Smooth muscle cell (in vitro differentiated cells): ENCODE results near the gene APPL2. TPM values are rescaled to one million over a fixed set of nuclear protein-coding genes. Genes with fewer than 3 reads are reported as not detected.

Source experiments
- DNase-seq: peaks from one replicate; lab custom pipeline; 2025; ENCODE audit not compliant: unreplicated experiment; lab: John Stamatoyannopoulos, UW
- H2AFZ ChIP-seq: fragments of 200-600 bp; sonication (generic); 2 replicates; pipeline ENCODE4 v1.6.0; 2016; ENCODE audit warnings: antibody characterized with exemption, low read depth, mild to moderate bottlenecking
- H3F3A ChIP-seq: fragments of 200-600 bp; sonication (generic); 2 replicates; pipeline ENCODE4 v1.6.0; 2017; ENCODE audit warnings: antibody characterized with exemption, low read depth
- H3K27ac ChIP-seq: fragments of 200-600 bp; sonication (generic); 2 replicates; pipeline ENCODE4 v1.5.1; 2016; ENCODE audit warnings: low read depth, mild to moderate bottlenecking
- H3K27me3 ChIP-seq: fragments of 200-600 bp; sonication (generic); 2 replicates; pipeline ENCODE4 v1.6.1; 2016; ENCODE audit warnings: low read depth, mild to moderate bottlenecking
- H3K36me3 ChIP-seq: fragments of 200-600 bp; sonication (generic); 2 replicates; pipeline ENCODE4 v1.5.1; 2016; ENCODE audit warnings: low read depth
- H3K4me1 ChIP-seq: fragments of 200-600 bp; sonication (generic); 2 replicates; pipeline ENCODE4 v1.5.1; 2016; ENCODE audit warnings: low read depth
- H3K4me2 ChIP-seq: fragments of 200-600 bp; sonication (generic); 2 replicates; pipeline ENCODE4 v1.6.0; 2016; ENCODE audit warnings: mild to moderate bottlenecking
- H3K4me3 ChIP-seq: fragments of 200-600 bp; sonication (generic); 2 replicates; pipeline ENCODE4 v1.5.1; 2016; ENCODE audit warnings: mild to moderate bottlenecking
- H3K79me2 ChIP-seq: fragments of 200-600 bp; sonication (generic); 2 replicates; pipeline ENCODE4 v1.6.0; 2016; ENCODE audit warnings: low read depth, mild to moderate bottlenecking
- H3K9ac ChIP-seq: fragments of 200-600 bp; sonication (generic); 2 replicates; pipeline ENCODE4 v1.6.0; 2016; ENCODE audit warnings: low read depth
- H3K9me3 ChIP-seq: fragments of 200-600 bp; sonication (generic); replicated peaks from 2 replicates; pipeline ENCODE4 v1.5.1; 2016; ENCODE audit warnings: low read depth
- H4K20me1 ChIP-seq: fragments of 200-600 bp; sonication (generic); 2 replicates; pipeline ENCODE4 v1.6.0; 2016; ENCODE audit warnings: low read depth
- CTCF ChIP-seq: fragments of 200-600 bp; sonication (generic); IDR thresholded peaks from 2 replicates; pipeline ENCODE4 v1.5.1; 2017; ENCODE audit warnings: borderline replicate concordance, mild to moderate bottlenecking, antibody characterized with exemption; ENCODE audit not compliant: insufficient read depth, poor library complexity, severe bottlenecking
- WGBS: methylation state at CpG from one replicate; pipeline ENCODE4 v1.1.7; 2016; ENCODE audit warnings: low lambda C conversion rate; 5-methylcytosine and 5-hydroxymethylcytosine counted together
- polyA plus RNA-seq: library from polyadenylated mRNA; unstranded; fragments of >200 nt; fragmentation: Nextera tagmentation; extraction: Ambion mirVana; gene quantifications from 2 replicates; pipeline ENCODE4 v1.2.1, GENCODE V29; 2016
- total RNA-seq: library from RNA; depleted of rRNA; stranded (reverse); fragments of >200 nt; gene quantifications from 2 replicates; pipeline ENCODE4 v1.2.3, GENCODE V29; 2014

APPL2 gene
- total and polyA plus RNA-seq, 2 experiments from 2014 or later = 19.8 to 22.4 TPM

GRCh38 chr12:105272152-105272551, 36.2 kb upstream of the APPL2 start:
- H3K4me2 ChIP-seq = no peak overlapping the region
- H3K9ac ChIP-seq = no peak overlapping the region
- H3K27ac ChIP-seq = no peak overlapping the region
- 88% methylated on average over 3 of the region's 3 CpGs for WGBS
- H3K4me1 ChIP-seq = no peaks in the 10 kb centered on the region
- H3K27me3 ChIP-seq = no peaks in the 10 kb centered on the region
- no peaks in the 10 kb centered on the region for H3K79me2 ChIP-seq
- no peaks in the 10 kb centered on the region for H3K36me3 ChIP-seq
- H3F3A ChIP-seq = no peaks in the 10 kb centered on the region
- H3K4me3 ChIP-seq = no peak overlapping the region
- H2AFZ ChIP-seq = no peak overlapping the region
- TF ChIP-seq CTCF = no peak
- H4K20me1 ChIP-seq = no peaks in the 10 kb centered on the region
- DNase-seq = no peak
- no peaks in the 10 kb centered on the region for H3K9me3 ChIP-seq

GRCh38 chr12:105271364-105271763, 35.4 kb upstream of the APPL2 start:
- H3F3A ChIP-seq = no peaks in the 10 kb centered on the region
- H3K27ac ChIP-seq = no peak overlapping the region
- H2AFZ ChIP-seq = no peak overlapping the region
- H3K4me1 ChIP-seq = no peaks in the 10 kb centered on the region
- peak overlapping the region; percentile 9 for H3K4me2 ChIP-seq
- no peaks in the 10 kb centered on the region for H3K36me3 ChIP-seq
- DNase-seq = no peak
- H3K79me2 ChIP-seq = no peaks in the 10 kb centered on the region
- 78% methylated on average over 1 of the region's 1 CpG for WGBS
- no peak overlapping the region for H3K9ac ChIP-seq
- H3K9me3 ChIP-seq = no peaks in the 10 kb centered on the region
- no peak overlapping the region for H3K4me3 ChIP-seq
- no peaks in the 10 kb centered on the region for H4K20me1 ChIP-seq
- no peak for TF ChIP-seq CTCF
- H3K27me3 ChIP-seq = no peaks in the 10 kb centered on the region

DNA sequence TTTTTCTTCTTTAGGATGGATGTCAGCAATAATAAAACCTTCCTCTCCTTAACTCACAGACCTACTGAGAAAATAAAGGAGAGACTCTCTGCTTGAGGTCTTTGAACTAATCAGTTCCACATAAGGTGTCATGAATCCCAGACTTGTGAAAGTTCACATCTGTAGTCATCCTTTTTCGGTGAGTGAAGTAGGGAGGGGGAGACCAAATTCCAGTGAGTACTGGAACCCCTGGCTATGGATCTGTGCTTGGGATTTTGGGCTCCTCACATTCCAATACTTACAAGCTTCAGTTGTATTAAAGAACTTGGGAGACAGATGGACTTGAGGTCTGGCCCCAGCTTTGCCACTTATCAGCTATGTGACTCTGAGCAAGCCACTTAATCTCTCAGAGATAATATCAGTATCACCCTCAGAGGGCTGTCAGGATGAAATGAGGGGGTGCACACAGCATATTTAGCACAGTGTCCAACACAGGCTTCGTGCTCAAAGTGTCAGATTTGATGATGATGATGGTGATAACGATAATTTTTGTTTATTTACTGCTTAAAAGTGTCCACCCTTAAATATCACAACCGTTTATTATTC, 34.8 kb upstream of the APPL2 start:
- no peak for DNase-seq
- no peak overlapping the region for H3K4me3 ChIP-seq
- H4K20me1 ChIP-seq = no peaks in the 10 kb centered on the region
- H3K9ac ChIP-seq = no peak overlapping the region
- no peaks in the 10 kb centered on the region for H3K79me2 ChIP-seq
- H3K9me3 ChIP-seq = no peaks in the 10 kb centered on the region
- no peaks in the 10 kb centered on the region for H3K27me3 ChIP-seq
- H3K4me2 ChIP-seq = peak overlapping the region; percentile 9
- no peak overlapping the region for H2AFZ ChIP-seq
- H3F3A ChIP-seq = no peaks in the 10 kb centered on the region
- H3K36me3 ChIP-seq = no peaks in the 10 kb centered on the region
- no peak for TF ChIP-seq CTCF
- H3K27ac ChIP-seq = no peak overlapping the region
- no peaks in the 10 kb centered on the region for H3K4me1 ChIP-seq
- WGBS = 38% methylated on average over 4 of the region's 4 CpGs

- H3K79me2 ChIP-seq = no peaks in the 10 kb centered on the region
Measured at GRCh38 chr12:105267711-105268110, 31.7 kb upstream of the APPL2 start.

More at GRCh38 chr12:105267711-105268110, 31.7 kb upstream of the APPL2 start:
- no peaks in the 10 kb centered on the region for H4K20me1 ChIP-seq
- H3K9me3 ChIP-seq = no peaks in the 10 kb centered on the region
- no peaks in the 10 kb centered on the region for H3K27me3 ChIP-seq
- H3F3A ChIP-seq = no peaks in the 10 kb centered on the region
- peak overlapping the region; percentile 5 for H3K4me2 ChIP-seq
- peak overlapping the region; percentile 6 for H3K27ac ChIP-seq
- no peaks in the 10 kb centered on the region for H3K4me1 ChIP-seq
- H2AFZ ChIP-seq = no peak overlapping the region
- no peaks in the 10 kb centered on the region for H3K36me3 ChIP-seq
- no peak for DNase-seq
- 37% methylated on average over 4 of the region's 4 CpGs for WGBS
- no peak overlapping the region for H3K4me3 ChIP-seq
- TF ChIP-seq CTCF = no peak
- H3K9ac ChIP-seq = no peak overlapping the region
